Small intestine (tissue), 7 donors: ENCODE measurements around the gene NOB1. TPM values are rescaled to one million over a fixed set of nuclear protein-coding genes. Genes with fewer than 3 reads are reported as not detected.
"Not testable (repeated sequence)": the region's sequence is repeated elsewhere in the genome, so short reads cannot be mapped to it uniquely, and the experiment has no call there.

Source experiments
- DNase-seq, 2 donors: peaks; one replicate each; pipeline versions ENCODE4 v3.0.0 to v3.0.0-alpha.2; 2013
- FAIRE-seq: peaks from 2 replicates; lab custom pipeline; 2012; peaks lifted over from hg19 to GRCh38; lab: Jason Lieb, UNC
- H3K27ac ChIP-seq, 3 donors: one replicate each; pipeline ENCODE4 v1.5.1; 2013; ENCODE audit warnings: low read length in 2 of 3, mild to moderate bottlenecking in 2 of 3, control low read depth in 1 of 3, inconsistent platforms in 1 of 3, low read depth in 1 of 3, moderate library complexity in 1 of 3
- H3K27me3 ChIP-seq, 3 donors: one replicate each; pipeline ENCODE4 v1.6.1; 2013; ENCODE audit warnings: low read length in 3 of 3, inconsistent platforms in 1 of 3; ENCODE audit not compliant: control insufficient read depth in 3 of 3, insufficient read depth in 3 of 3
- H3K36me3 ChIP-seq, 3 donors: one replicate each; pipeline ENCODE4 v1.6.1; 2013; ENCODE audit warnings: low read length in 3 of 3, inconsistent platforms in 1 of 3, low read depth in 1 of 3, mild to moderate bottlenecking in 1 of 3, moderate library complexity in 1 of 3; ENCODE audit not compliant: control insufficient read depth in 3 of 3, insufficient read depth in 2 of 3
- H3K4me1 ChIP-seq, 3 donors: one replicate each; pipeline ENCODE4 v1.6.1; 2013; ENCODE audit warnings: low read length in 2 of 3, inconsistent platforms in 1 of 3, low read depth in 1 of 3, mild to moderate bottlenecking in 1 of 3, moderate library complexity in 1 of 3; ENCODE audit not compliant: control insufficient read depth in 3 of 3, insufficient read depth in 2 of 3
- H3K4me3 ChIP-seq, 3 donors: one replicate each; pipeline ENCODE4 v1.5.1; 2013; ENCODE audit warnings: low read length in 3 of 3, control low read depth in 1 of 3, inconsistent platforms in 1 of 3, low read depth in 1 of 3, mild to moderate bottlenecking in 1 of 3, moderate library complexity in 1 of 3
- H3K9me3 ChIP-seq, 2 donors: one replicate each; pipeline ENCODE4 v1.6.1; 2013; ENCODE audit warnings: low read depth in 1 of 2, low read length in 1 of 2; ENCODE audit not compliant: control insufficient read depth in 2 of 2, insufficient read depth in 1 of 2
- WGBS, 3 donors: extraction: QIAGEN DNeasy Blood & Tissue Kit; methylation state at CpG; one replicate each; pipeline ENCODE4 v1.1.7; 2013; 5-methylcytosine and 5-hydroxymethylcytosine counted together
- polyA plus RNA-seq, 4 donors: library from polyadenylated mRNA; stranded (reverse) in 3 of 4; unstranded in 1 of 4; fragments of 200-250 nt in 3 of 4; fragments of 120-200 nt in 1 of 4; gene quantifications; one replicate each; pipeline versions ENCODE4 v1.2.1 to v1.2.3, GENCODE V29; 2013
- donor health status: healthy with polysubstance abuse.
- donor health status: control.
- donor health status: control.
- donor health status: Bipolar disorder and iron deficiency.
- donor health status: healthy.

Gene NOB1
- polyA plus RNA-seq, 4 donors: 22.8 to 71.0 (median 41.4) TPM

GRCh38 chr16:69769404-69769803 lies 14.7 kb upstream of the NOB1 start:
- H3K36me3 ChIP-seq: peaks cover 0 to 14% (median 0%) of the 10 kb centered on the region in 3 donors
- no peak for DNase-seq
- no peaks in the 10 kb centered on the region for H3K27me3 ChIP-seq
- FAIRE-seq: no peak
- no peaks in the 10 kb centered on the region for H3K9me3 ChIP-seq
- 45 to 48% (median 48%) methylated on average over 2 of the region's 2 CpGs for WGBS, 3 donors
- H3K4me1 ChIP-seq: peaks cover 3 to 9% (median 6%) of the 10 kb centered on the region in 3 donors
- H3K27ac ChIP-seq: no peak overlapping the region
- H3K4me3 ChIP-seq: no peak overlapping the region

GRCh38 chr16:69768666-69769065 lies 13.9 kb upstream of the NOB1 start:
- peaks cover 3 to 9% (median 6%) of the 10 kb centered on the region in 3 donors for H3K4me1 ChIP-seq
- H3K27me3 ChIP-seq: no peaks in the 10 kb centered on the region
- no peak overlapping the region for H3K27ac ChIP-seq
- H3K4me3 ChIP-seq: no peak overlapping the region
- H3K9me3 ChIP-seq: no peaks in the 10 kb centered on the region
- WGBS, 3 donors: 86 to 88% (median 88%) methylated on average over 6 of the region's 6 CpGs
- FAIRE-seq: no peak
- H3K36me3 ChIP-seq: peaks cover 0 to 12% (median 0%) of the 10 kb centered on the region in 3 donors
- DNase-seq: no peak

GRCh38 chr16:69767459-69768229 lies 12.9 kb upstream of the NOB1 start:
- FAIRE-seq: no peak
- Histone ChIP-seq H3K36me3 (peaks cover 0 to 12% (median 0%) of the 10 kb centered on the region in 3 donors), H3K4me1 (peaks cover 2 to 13% (median 6%) of the 10 kb centered on the region in 3 donors), H3K27ac (peak overlapping the region in 1 of 3 donors; percentile 10), H3K27me3 (no peaks in the 10 kb centered on the region), H3K4me3 (no peak overlapping the region), H3K9me3 (no peaks in the 10 kb centered on the region)
- WGBS, 3 donors: 34 to 54% (median 44%) methylated on average over 5 of the region's 5 CpGs
- peak; percentile 32 to 65 for DNase-seq

- no peaks in the 10 kb centered on the region for H3K9me3 ChIP-seq
- peak in 1 of 2 donors; percentile 12 for DNase-seq
- H3K4me3 ChIP-seq: peak overlapping the region in 2 of 3 donors; percentile 96 to 100
- no peaks in the 10 kb centered on the region for H3K27me3 ChIP-seq
- WGBS, 3 donors: 20 to 48% (median 30%) methylated on average over 5 of the region's 5 CpGs
- H3K36me3 ChIP-seq: peaks cover 0 to 8% (median 0%) of the 10 kb centered on the region in 3 donors
- H3K27ac ChIP-seq: peak overlapping the region in 2 of 3 donors; percentile 92 to 98
- H3K4me1 ChIP-seq: peaks cover 0 to 16% (median 4%) of the 10 kb centered on the region in 3 donors
- FAIRE-seq: no peak
These were observed 8.8 kb upstream of the NOB1 start for GRCh38 chr16:69763599-69763942.

- no peak for FAIRE-seq
- H3K27me3 ChIP-seq: no peaks in the 10 kb centered on the region
- H3K27ac ChIP-seq: peak overlapping the region; percentile 92 to 98 (median 93)
- H3K9me3 ChIP-seq: no peaks in the 10 kb centered on the region
- H3K36me3 ChIP-seq: peaks cover 0 to 8% (median 0%) of the 10 kb centered on the region in 3 donors
- H3K4me1 ChIP-seq: peaks cover 0 to 15% (median 4%) of the 10 kb centered on the region in 3 donors
- peak overlapping the region; percentile 82 to 100 (median 96) for H3K4me3 ChIP-seq
- 2 to 6% (median 5%) methylated on average over 14 of the region's 14 CpGs for WGBS, 3 donors
- peak; percentile 71 to 74 for DNase-seq
These were observed 8.3 kb upstream of the NOB1 start for GRCh38 chr16:69762814-69763598.

GRCh38 chr16:69761983-69762813 lies 7.5 kb upstream of the NOB1 start, which contains the start of gene WWP2:
Gene WWP2, plus strand, starts transcription at chr16:69762332. Its CDS starts 24,679 bp downstream, at chr16:69787011.
- FAIRE-seq: no peak

GRCh38 chr16:69757375-69757774 lies 2.6 kb upstream of the NOB1 start:
- not testable (repeated sequence) for H3K9me3 ChIP-seq, H3K36me3 ChIP-seq, H3K4me3 ChIP-seq, H3K27me3 ChIP-seq, DNase-seq, FAIRE-seq, H3K27ac ChIP-seq
- peaks cover 2 to 14% (median 2%) of the 10 kb centered on the region in 3 donors for H3K4me1 ChIP-seq
- WGBS, 3 donors: 87 to 93% (median 87%) methylated on average over 13 of the region's 13 CpGs

More at GRCh38 chr16:69761983-69762813, 7.5 kb upstream of the NOB1 start, which contains the start of gene WWP2:
- peak within 1 kb of the TSS; percentile 92 to 98 (median 93) for H3K27ac ChIP-seq
- peak; percentile 82 to 87 for DNase-seq
- WGBS, 3 donors: 1% methylated on average over 47 to 68 of the region's 68 CpGs
- H3K4me3 ChIP-seq: peak within 1 kb of the TSS; percentile 82 to 100 (median 96)
- H3K27me3 ChIP-seq: no peaks in the 10 kb centered on the region
- H3K4me1 ChIP-seq: peaks cover 0 to 11% (median 4%) of the 10 kb centered on the region in 3 donors
- no peaks in the 10 kb centered on the region for H3K9me3 ChIP-seq
- H3K36me3 ChIP-seq: peaks cover 0 to 8% (median 0%) of the 10 kb centered on the region in 3 donors
